Testis (tissue), 3 donors: ENCODE measurements around the gene SOX6. TPM values are rescaled to one million over a fixed set of nuclear protein-coding genes. Genes with fewer than 3 reads are reported as not detected.

Source experiments
- DNase-seq: peaks from one replicate; pipeline ENCODE4 v3.0.0-alpha.2; 2019
- H3K27ac ChIP-seq, 2 donors: fragments of 200-600 bp; sonication (generic); one replicate each; pipeline ENCODE4 v1.5.1; 2019
- H3K27me3 ChIP-seq: fragments of 200-600 bp; sonication (generic); one replicate; pipeline ENCODE4 v1.5.1; 2019
- H3K36me3 ChIP-seq: fragments of 200-600 bp; sonication (generic); one replicate; pipeline ENCODE4 v1.5.1; 2017; ENCODE audit warnings: low read depth; ENCODE audit errors: missing control alignments
- H3K4me1 ChIP-seq: fragments of 200-600 bp; sonication (generic); one replicate; pipeline ENCODE4 v1.5.1; 2019
- H3K4me3 ChIP-seq, 2 donors: fragments of 200-600 bp; sonication (generic); one replicate each; pipeline ENCODE4 v1.5.1; 2017 to 2019
- H3K9me3 ChIP-seq: fragments of 200-600 bp; sonication (generic); one replicate; pipeline ENCODE4 v1.5.1; 2017
- CTCF ChIP-seq, 3 experiments: fragments of 450-650 bp in 2 of 3; fragments of 200-600 bp in 1 of 3; sonication (generic) in 1 of 3; IDR thresholded peaks; one replicate each; pipeline ENCODE4 v1.5.1; 2016 to 2019; ENCODE audit warnings: antibody characterized with exemption in 3 of 3, mild to moderate bottlenecking in 2 of 3, moderate library complexity in 1 of 3
- POLR2A ChIP-seq: fragments of 450-650 bp; IDR thresholded peaks from one replicate; pipeline ENCODE4 v1.6.1; 2017; ENCODE audit warnings: antibody characterized with exemption, mild to moderate bottlenecking, moderate library complexity
- WGBS, 2 donors: methylation state at CpG; one replicate each; pipeline ENCODE4 v1.1.5; 2018; 5-methylcytosine and 5-hydroxymethylcytosine counted together
- intact Hi-C: fragments of 100-400 bp; cut with DNase I; formaldehyde crosslinking; loops from one replicate; pipeline ENCODE4 v1.15.1; 2023; ENCODE audit warnings: low total_unique reads
- polyA plus RNA-seq: library from polyadenylated mRNA; stranded (reverse); fragments of 350-450 nt; fragmentation: Illumina TruSeq; extraction: RNeasy Lipid Tissue Mini Kit (QIAGEN cat#74804); gene quantifications from one replicate; pipeline ENCODE4 v1.2.3, GENCODE V29; 2014; ENCODE audit warnings: low read depth, low replicate concordance; ENCODE audit not compliant: insufficient read depth
- total RNA-seq, 2 donors: library from RNA; depleted of rRNA; stranded (reverse); fragments of >200 nt; gene quantifications; one replicate each; pipeline ENCODE4 v1.2.3, GENCODE V29; 2016

SOX6 gene
- total and polyA plus RNA-seq, 3 donors from 2014 or later = 39.6 to 74.0 (median 52.3) TPM

GRCh38 chr11:16361108-16361865 lies 4.9 kb upstream of the SOX6 start:
- WGBS, 2 donors = 58 to 64% methylated on average over 1 of the region's 1 CpG
- TF ChIP-seq CTCF (IDR thresholded peaks at IDR 0.05) = no peak
- no peak for TF ChIP-seq POLR2A
- Histone ChIP-seq H3K9me3 (no peaks in the 10 kb centered on the region), H3K27me3 (no peaks in the 10 kb centered on the region), H3K27ac (no peak overlapping the region), H3K4me1 (no peaks in the 10 kb centered on the region), H3K4me3 (no peak overlapping the region), H3K36me3 (no peaks in the 10 kb centered on the region)
- intact Hi-C loops = no loop called here
- no peak for DNase-seq

GRCh38 chr11:16359369-16359768 lies 3.0 kb upstream of the SOX6 start:
- no peak overlapping the region for H3K27ac ChIP-seq
- intact Hi-C loops = no loop called here
- H3K36me3 ChIP-seq = no peaks in the 10 kb centered on the region
- no peak for TF ChIP-seq CTCF (IDR thresholded peaks at IDR 0.05)
- no peak for TF ChIP-seq POLR2A
- DNase-seq = no peak
- H3K4me3 ChIP-seq = no peak overlapping the region
- no peaks in the 10 kb centered on the region for H3K27me3 ChIP-seq
- WGBS, 2 donors = 85 to 87% methylated on average over 4 of the region's 4 CpGs
- no peaks in the 10 kb centered on the region for H3K9me3 ChIP-seq
- no peaks in the 10 kb centered on the region for H3K4me1 ChIP-seq

- intact Hi-C loops = no loop called here
- no peaks in the 10 kb centered on the region for H3K27me3 ChIP-seq
- TF ChIP-seq CTCF (IDR thresholded peaks at IDR 0.05) = no peak
- no peak for TF ChIP-seq POLR2A
- H3K27ac ChIP-seq = no peak overlapping the region
- no peak overlapping the region for H3K4me3 ChIP-seq
- H3K4me1 ChIP-seq = no peaks in the 10 kb centered on the region
- no peaks in the 10 kb centered on the region for H3K36me3 ChIP-seq
- DNase-seq = no peak
- H3K9me3 ChIP-seq = no peaks in the 10 kb centered on the region
Observed at GRCh38 chr11:16358726-16359125, 2.4 kb upstream of the SOX6 start.

GRCh38 chr11:16357775-16358174 lies 1.4 kb upstream of the SOX6 start:
- H3K4me3 ChIP-seq = no peak overlapping the region
- H3K36me3 ChIP-seq = no peaks in the 10 kb centered on the region
- no peak for TF ChIP-seq CTCF (IDR thresholded peaks at IDR 0.05)
- TF ChIP-seq POLR2A = no peak
- intact Hi-C loops = no loop called here
- H3K27ac ChIP-seq = no peak overlapping the region
- no peaks in the 10 kb centered on the region for H3K27me3 ChIP-seq
- no peak for DNase-seq
- 48 to 54% methylated on average over 2 of the region's 2 CpGs for WGBS, 2 donors
- no peaks in the 10 kb centered on the region for H3K9me3 ChIP-seq
- no peaks in the 10 kb centered on the region for H3K4me1 ChIP-seq
